CD14-positive monocyte (primary cell): ENCODE data around the gene CFAP157. TPM values are rescaled to one million over a fixed set of nuclear protein-coding genes. Genes with fewer than 3 reads are reported as not detected.

ENCODE experiments used
- DNase-seq, 3 donors: peaks; one replicate each; pipeline ENCODE4 v3.0.0-alpha.2; 2011 to 2022
- H2AFZ ChIP-seq: 2 replicates; pipeline ENCODE4 v1.6.0; 2012; ENCODE audit warnings: mild to moderate bottlenecking, low read depth, low read length, inconsistent platforms; ENCODE audit not compliant: insufficient read depth, poor library complexity, severe bottlenecking
- H3K27ac ChIP-seq, 2 donors: 1 replicate in 1 of 2; 2 replicates in 1 of 2; pipeline ENCODE4 v1.5.1; 2012 to 2013; ENCODE audit warnings: low read length in 2 of 2, control low read depth in 1 of 2, inconsistent platforms in 1 of 2, low read depth in 1 of 2, mild to moderate bottlenecking in 1 of 2
- H3K27me3 ChIP-seq, 2 donors: one replicate each; pipeline versions ENCODE4 v1.6.0 to v1.6.1; 2011 to 2013; ENCODE audit warnings: low read length in 2 of 2; ENCODE audit not compliant: control insufficient read depth in 2 of 2, insufficient read depth in 2 of 2
- H3K36me3 ChIP-seq, 2 donors: replicated peaks in 1 of 2; 1 replicate in 1 of 2; 2 replicates in 1 of 2; pipeline versions ENCODE4 v1.5.1 to v1.6.1; 2012 to 2013; ENCODE audit warnings: low read length in 2 of 2, control low read depth in 1 of 2, inconsistent platforms in 1 of 2, mild to moderate bottlenecking in 1 of 2; ENCODE audit not compliant: insufficient read depth in 2 of 2, control insufficient read depth in 1 of 2
- H3K4me1 ChIP-seq, 2 donors: 1 replicate in 1 of 2; 2 replicates in 1 of 2; pipeline versions ENCODE4 v1.5.1 to v1.6.1; 2012 to 2013; ENCODE audit warnings: low read length in 2 of 2, control low read depth in 1 of 2, inconsistent platforms in 1 of 2, mild to moderate bottlenecking in 1 of 2, moderate library complexity in 1 of 2; ENCODE audit not compliant: insufficient read depth in 2 of 2, control insufficient read depth in 1 of 2
- H3K4me2 ChIP-seq: replicated peaks from 2 replicates; pipeline ENCODE3; 2012; ENCODE audit warnings: low read length, moderate library complexity, mild to moderate bottlenecking; ENCODE audit not compliant: poor library complexity, severe bottlenecking; ENCODE audit errors: extremely low read depth
- H3K4me3 ChIP-seq, 3 experiments: fragments of 200-600 bp in 1 of 3; sonication (generic) in 1 of 3; replicated peaks in 1 of 3; 1 replicate in 2 of 3; 2 replicates in 1 of 3; pipeline ENCODE4 v1.5.1; 2011 to 2013; ENCODE audit warnings: low read length in 3 of 3, mild to moderate bottlenecking in 3 of 3, control low read depth in 2 of 3, low read depth in 2 of 3, inconsistent platforms in 1 of 3, moderate library complexity in 1 of 3
- H3K79me2 ChIP-seq: 2 replicates; pipeline ENCODE4 v1.6.0; 2012; ENCODE audit warnings: mild to moderate bottlenecking, control low read depth, inconsistent platforms, low read length, moderate library complexity; ENCODE audit not compliant: insufficient read depth
- H3K9ac ChIP-seq: 2 replicates; pipeline ENCODE4 v1.6.0; 2017; ENCODE audit warnings: low read length, mild to moderate bottlenecking; ENCODE audit not compliant: insufficient read depth, poor library complexity, severe bottlenecking
- H3K9me3 ChIP-seq, 2 donors: replicated peaks in 1 of 2; 1 replicate in 1 of 2; 2 replicates in 1 of 2; pipeline versions ENCODE4 v1.5.1 to v1.6.1; 2012 to 2013; ENCODE audit warnings: low read length in 2 of 2, control low read depth in 1 of 2; ENCODE audit not compliant: control insufficient read depth in 1 of 2, insufficient read depth in 1 of 2
- H4K20me1 ChIP-seq: 2 replicates; pipeline ENCODE4 v1.6.0; 2012; ENCODE audit warnings: mild to moderate bottlenecking, low read length, control low read depth, moderate library complexity; ENCODE audit not compliant: insufficient read depth
- H3K27ac Mint-ChIP-seq, 7 donors: one replicate each; pipeline ENCODE4 v1.8.0; 2020; ENCODE audit warnings: mild to moderate bottlenecking in 7 of 7, mixed read lengths in 7 of 7, moderate library complexity in 6 of 7, inconsistent platforms in 2 of 7
- H3K27me3 Mint-ChIP-seq, 3 donors: one replicate each; pipeline ENCODE4 v1.8.0; 2021 to 2022; ENCODE audit warnings: low read depth in 3 of 3, mild to moderate bottlenecking in 3 of 3, mixed read lengths in 3 of 3, moderate library complexity in 3 of 3, inconsistent platforms in 1 of 3
- H3K36me3 Mint-ChIP-seq, 2 donors: one replicate each; pipeline ENCODE4 v1.8.0; 2020; ENCODE audit warnings: mixed read lengths in 2 of 2, inconsistent platforms in 1 of 2, mild to moderate bottlenecking in 1 of 2
- H3K4me1 Mint-ChIP-seq: one replicate; pipeline ENCODE4 v1.8.0; 2020; ENCODE audit warnings: mild to moderate bottlenecking, mixed read lengths
- H3K4me3 Mint-ChIP-seq, 2 donors: one replicate each; pipeline ENCODE4 v1.8.0; 2020; ENCODE audit warnings: mild to moderate bottlenecking in 2 of 2, mixed read lengths in 2 of 2, moderate library complexity in 1 of 2
- H3K9me3 Mint-ChIP-seq, 7 donors: one replicate each; pipeline ENCODE4 v1.8.0; 2020 to 2022; ENCODE audit warnings: mixed read lengths in 7 of 7, mild to moderate bottlenecking in 6 of 7, moderate library complexity in 6 of 7, inconsistent platforms in 2 of 7
- CTCF ChIP-seq: fragments of 200-600 bp; IDR thresholded peaks from one replicate; pipeline ENCODE4 v1.8.0; 2022; ENCODE audit warnings: antibody characterized with exemption, mild to moderate bottlenecking
- WGBS: methylation state at CpG from one replicate; pipeline ENCODE4 v1.1.5; 2013; ENCODE audit warnings: missing lambda C conversion rate; ENCODE audit not compliant: insufficient coverage; 5-methylcytosine and 5-hydroxymethylcytosine counted together
- intact Hi-C, 2 donors: fragments of 100-400 bp; cut with micrococcal nuclease; formaldehyde crosslinking; loops; one replicate each; pipeline versions ENCODE4 v1.15.0 to v1.15.1; 2023
- polyA plus RNA-seq, 3 donors: library from polyadenylated mRNA; depleted of rRNA in 1 of 3; unstranded in 2 of 3; stranded (reverse) in 1 of 3; fragments of 300-500 nt in 2 of 3; fragments of >200 nt in 1 of 3; fragmentation: Illumina TruSeq in 2 of 3; gene quantifications; 1 replicate in 2 of 3; 2 replicates in 1 of 3; pipeline ENCODE4 v1.2.3, GENCODE V29; 2012 to 2021

The CFAP157 gene
- polyA plus RNA-seq, 3 donors = 0.06 to 0.09 TPM; not detected in 1

DNA sequence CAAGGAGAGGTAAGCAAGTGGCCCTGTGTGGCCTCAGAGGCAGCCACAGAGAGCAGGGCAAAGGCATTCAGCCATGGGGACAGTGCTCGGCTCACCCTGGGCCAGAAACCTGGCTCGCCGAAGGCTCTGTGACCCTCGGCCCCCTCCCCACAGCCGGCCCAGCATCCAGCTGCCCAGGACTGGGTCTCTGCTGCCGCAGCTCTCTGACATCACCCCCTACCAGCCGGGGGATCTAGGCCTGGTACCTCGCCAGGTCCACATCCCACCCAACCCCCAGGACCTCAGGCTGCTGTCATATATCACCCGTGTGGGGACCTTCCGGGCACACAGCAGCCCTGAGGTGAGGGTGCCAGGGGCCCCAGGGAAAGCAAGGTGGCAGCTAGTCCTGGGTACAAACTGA lies 6.1 kb downstream of the CFAP157 start:
- WGBS = 97% methylated on average over 7 of the region's 10 CpGs
- H3K4me1 ChIP-seq = peaks cover 19 to 28% of the 10 kb centered on the region in 2 donors
- H3K27me3 Mint-ChIP-seq = peaks cover 11 to 27% (median 17%) of the 10 kb centered on the region in 3 donors
- H3K79me2 ChIP-seq = no peaks in the 10 kb centered on the region
- H3K9me3 ChIP-seq = peaks cover 0 to 2% of the 10 kb centered on the region in 2 donors
- H3K27ac ChIP-seq = no peak overlapping the region
- peaks cover 18% of the 10 kb centered on the region for H3K4me1 Mint-ChIP-seq
- no peak overlapping the region for H3K27ac Mint-ChIP-seq
- H3K9me3 Mint-ChIP-seq = peaks cover 2 to 7% (median 5%) of the 10 kb centered on the region in 7 donors
- no peak for DNase-seq
- H3K4me2 ChIP-seq = no peak overlapping the region
- no peak overlapping the region for H3K4me3 ChIP-seq
- no peak overlapping the region for H3K9ac ChIP-seq
- H3K36me3 Mint-ChIP-seq = peaks cover 2% of the 10 kb centered on the region in 2 donors
- no peaks in the 10 kb centered on the region for H4K20me1 ChIP-seq
- no peaks in the 10 kb centered on the region for H3K36me3 ChIP-seq
- no peak overlapping the region for H2AFZ ChIP-seq
- no peak for TF ChIP-seq CTCF
- peaks cover 0 to 2% of the 10 kb centered on the region in 2 donors for H3K27me3 ChIP-seq
- no peak overlapping the region for H3K4me3 Mint-ChIP-seq
- intact Hi-C loops = no loop called here

DNA sequence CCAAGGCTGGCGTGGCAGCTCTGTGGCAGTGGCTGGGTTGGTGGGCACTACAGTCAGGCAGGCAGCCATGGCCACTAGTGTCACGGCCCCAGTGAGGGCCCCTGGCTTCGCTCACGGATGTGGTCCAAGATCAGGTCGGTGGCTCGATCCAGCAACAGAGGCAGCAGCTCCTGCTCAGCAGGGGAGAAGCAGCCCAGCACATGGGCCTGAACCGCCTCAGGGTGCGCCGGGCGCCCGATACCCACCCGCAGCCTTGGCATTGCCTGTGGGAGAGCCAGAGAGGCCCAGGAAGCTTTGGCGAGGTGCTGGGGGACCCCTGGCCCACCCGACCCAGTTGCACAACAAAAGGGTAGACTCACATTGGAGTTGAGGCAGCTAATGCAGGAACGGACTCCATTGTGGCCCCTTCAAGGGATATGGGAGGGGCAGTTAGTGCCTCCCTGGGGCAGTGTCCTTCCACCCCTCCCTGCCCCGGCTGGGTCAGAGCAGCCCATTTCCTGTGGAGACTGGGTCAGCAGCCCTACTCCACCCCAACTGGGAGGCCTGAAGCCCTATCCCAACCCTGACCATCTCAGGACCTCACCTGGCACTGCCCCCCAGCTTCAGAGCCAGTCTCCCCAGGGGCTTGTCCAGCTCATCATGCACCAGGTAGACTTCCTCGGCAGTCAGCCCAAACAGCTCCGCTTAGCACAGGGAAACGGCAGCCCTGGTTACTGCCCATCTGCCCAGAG lies 7.4 kb downstream of the CFAP157 start:
- WGBS = 88% methylated on average over 15 of the region's 19 CpGs
- Histone ChIP-seq H3K27ac (no peak overlapping the region), H4K20me1 (no peaks in the 10 kb centered on the region), H3K79me2 (no peaks in the 10 kb centered on the region), H3K4me2 (peak overlapping the region; percentile 98), H3K4me3 (peak overlapping the region in 1 of 3 experiments; percentile 42), H2AFZ (no peak overlapping the region), H3K9ac (no peak overlapping the region), H3K9me3 (no peaks in the 10 kb centered on the region), H3K27me3 (peaks cover 0 to 2% of the 10 kb centered on the region in 2 donors), H3K36me3 (no peaks in the 10 kb centered on the region), H3K4me1 (peaks cover 19 to 30% of the 10 kb centered on the region in 2 donors)
- no peaks in the 10 kb centered on the region for H3K36me3 Mint-ChIP-seq
- peaks cover 11 to 25% (median 15%) of the 10 kb centered on the region in 3 donors for H3K27me3 Mint-ChIP-seq
- TF ChIP-seq CTCF = no peak
- intact Hi-C loops = no loop called here
- H3K4me1 Mint-ChIP-seq = peaks cover 20% of the 10 kb centered on the region
- peak overlapping the region in 3 of 7 donors; percentile 25 to 74 (median 62) for H3K27ac Mint-ChIP-seq
- DNase-seq = no peak
- peaks cover 0 to 1% (median 0%) of the 10 kb centered on the region in 7 donors for H3K9me3 Mint-ChIP-seq
- H3K4me3 Mint-ChIP-seq = peak overlapping the region; percentile 66 to 77
